ENCODE data around the gene CFAP119. TPM values are rescaled to one million over a fixed set of nuclear protein-coding genes. Genes with fewer than 3 reads are reported as not detected.

CFAP119 gene
- total and polyA plus RNA-seq, 2 of the 8 experiments (the other 6 are each of a cell fraction or from before 2014, with no cell fraction given): 5.6 to 6.0 TPM

GRCh38 chr16:30741461-30741914 lies 20.4 kb downstream of the CFAP119 start (continued):
- TF ChIP-seq SP2 (IDR thresholded peaks at IDR 0.05; ENCODE audit: low read length): no peak
- no peak for TF ChIP-seq ZNF274 (IDR thresholded peaks at IDR 0.05; ENCODE audit: borderline replicate concordance, extremely low read depth, low read length)
- TF ChIP-seq POLR2AphosphoS5 (IDR thresholded peaks at IDR 0.05; ENCODE audit: low read depth, low read length): peak; percentile 53; the same call in 1 of the 2 replicates
- TF ChIP-seq JUND (IDR thresholded peaks at IDR 0.05; ENCODE audit: low read length): no peak
- TF ChIP-seq TBP (IDR thresholded peaks at IDR 0.05; ENCODE audit: low read depth, low read length): no peak
- TF ChIP-seq EZH2 (IDR thresholded peaks at IDR 0.05; ENCODE audit: low read depth, low read length, severe bottlenecking): no peak
- TF ChIP-seq TEAD4 (IDR thresholded peaks at IDR 0.05; ENCODE audit: low read depth, low read length): peak; percentile 34; the same call in 1 of the 2 replicates
- TF ChIP-seq CHD2 (IDR thresholded peaks at IDR 0.05; ENCODE audit: low read length): no peak
- TF ChIP-seq HDAC2 (IDR thresholded peaks at IDR 0.05; ENCODE audit: borderline replicate concordance in 1 of 2, low read depth in 2 of 2, low read length in 2 of 2): no peak
- TF ChIP-seq EGR1 (IDR thresholded peaks at IDR 0.05; ENCODE audit: borderline replicate concordance, low read depth, low read length): no peak
- 0 out of 2 replicates have a peak, but pooled peaks have one; percentile 31 for TF ChIP-seq TAF1 (IDR thresholded peaks at IDR 0.05; ENCODE audit: low read depth, low read length)

All from H1 (cell line).